GM18498 (cell line): ENCODE data around the gene PDE6A.
A peak's percentile ranks its signal among the peaks of the same experiment; 100 is the strongest.

Experiments
- ATAC-seq: cut with Tn5 transposase; IDR thresholded peaks from one replicate; pipeline ENCODE4 v1.9.1; 2021; ENCODE audit warnings: mild to moderate bottlenecking, moderate library complexity; ENCODE audit not compliant: unreplicated experiment

The PDE6A gene

DNA sequence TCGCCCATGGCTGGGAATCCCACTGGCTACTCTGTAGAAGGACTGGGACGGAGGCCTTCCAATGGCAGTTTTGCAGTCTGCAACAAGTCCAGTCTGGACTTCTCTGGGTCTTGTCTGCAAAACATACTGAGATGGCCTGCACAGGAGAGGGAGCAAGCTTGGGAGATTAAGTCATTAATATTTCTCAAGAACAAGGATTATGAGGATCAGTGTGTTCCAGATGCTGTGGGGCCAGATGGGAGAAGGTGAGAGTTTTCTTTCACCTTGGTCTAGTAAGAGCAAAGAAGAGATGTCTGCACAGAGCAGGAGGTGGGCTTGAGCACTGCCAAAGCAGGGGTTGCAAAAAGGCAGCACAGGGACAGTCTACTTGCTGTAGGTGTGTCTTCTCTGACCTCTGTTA, at the start of gene PDE6A:
PDE6A (minus strand) TSS at position 128 of the 400 bp plus-strand sequence; CDS start at position 8, 120 bp downstream.
- no peak for ATAC-seq

DNA sequence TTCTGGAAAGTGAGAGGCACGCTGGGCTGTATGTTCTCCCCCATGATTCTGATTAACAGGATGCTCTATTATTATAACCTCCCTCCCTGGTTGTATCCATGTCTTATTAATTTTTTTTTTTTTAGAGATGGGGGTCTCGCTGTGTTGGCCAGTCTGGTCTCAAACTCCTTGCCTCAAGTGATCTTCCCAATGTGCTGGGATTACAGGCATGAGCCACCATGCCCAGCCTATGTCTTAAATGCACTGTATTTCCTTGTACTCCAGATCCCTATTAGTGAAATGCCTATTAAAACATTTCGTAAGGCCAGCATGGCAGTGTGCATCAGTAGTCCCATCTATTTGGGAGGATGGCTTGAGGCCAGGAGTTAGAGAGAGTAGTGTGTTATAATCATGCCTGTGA, 48.9 kb upstream of the PDE6A start:
- ATAC-seq = no peak

DNA sequence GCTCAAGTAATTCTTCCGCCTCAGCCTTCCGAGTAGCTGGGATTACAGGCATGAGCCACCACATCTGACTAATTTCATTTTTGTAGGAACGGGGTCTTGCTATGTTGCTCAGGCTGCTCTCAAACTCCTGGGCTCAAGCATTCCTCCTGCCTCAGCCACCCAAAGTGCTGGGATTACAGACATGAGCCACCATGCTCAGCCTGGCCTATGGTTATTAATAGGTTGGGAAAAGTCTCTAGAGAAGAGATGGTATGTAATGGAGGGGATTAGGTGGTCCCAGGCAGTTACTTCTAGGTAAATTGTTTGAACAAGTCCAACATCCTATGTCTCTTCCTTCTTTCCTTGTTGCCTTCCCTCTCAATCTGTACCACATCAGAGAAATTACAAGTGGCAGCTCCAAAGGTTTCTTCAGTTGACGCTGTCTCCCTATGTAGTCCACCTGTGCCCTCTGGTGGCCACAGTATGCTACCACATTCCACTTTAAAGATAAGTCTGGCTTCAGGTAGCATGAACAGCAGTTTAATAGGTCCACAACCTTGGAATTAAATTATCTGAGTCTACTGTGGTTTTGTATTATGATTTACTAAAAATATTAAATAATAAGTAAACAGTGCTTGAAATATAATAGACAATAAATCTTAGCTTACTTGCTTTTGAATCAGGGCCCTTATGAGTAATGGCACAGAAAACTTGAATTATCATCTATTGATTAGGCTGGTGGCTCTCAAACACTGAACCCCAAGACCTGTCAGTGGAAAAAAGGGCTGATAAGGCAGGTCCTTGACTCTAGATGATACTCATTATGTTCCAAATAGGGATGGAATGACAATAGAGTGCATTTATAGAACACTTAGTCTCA, 46.2 kb upstream of the PDE6A start:
- ATAC-seq = peak; percentile 85

DNA sequence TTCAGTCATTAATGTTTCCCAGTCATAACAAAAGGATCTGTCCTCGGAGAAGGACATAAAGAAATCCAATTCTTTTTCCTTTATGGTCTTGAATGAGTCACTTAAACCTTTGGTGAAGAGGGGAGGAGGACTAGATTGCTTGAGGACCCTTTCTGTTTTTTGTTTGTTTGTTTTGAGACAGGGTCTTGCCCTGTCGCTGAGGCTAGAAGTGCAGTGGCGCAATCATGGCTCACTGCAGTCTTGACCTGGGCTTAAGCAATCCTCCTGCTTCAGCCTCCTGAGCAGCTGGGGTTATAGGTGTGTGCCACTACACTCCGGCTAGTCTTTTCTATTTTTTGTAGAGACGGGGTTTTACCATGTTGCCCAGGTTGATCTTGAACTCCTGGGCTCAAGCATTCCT, 43.5 kb upstream of the PDE6A start:
- ATAC-seq = no peak

DNA sequence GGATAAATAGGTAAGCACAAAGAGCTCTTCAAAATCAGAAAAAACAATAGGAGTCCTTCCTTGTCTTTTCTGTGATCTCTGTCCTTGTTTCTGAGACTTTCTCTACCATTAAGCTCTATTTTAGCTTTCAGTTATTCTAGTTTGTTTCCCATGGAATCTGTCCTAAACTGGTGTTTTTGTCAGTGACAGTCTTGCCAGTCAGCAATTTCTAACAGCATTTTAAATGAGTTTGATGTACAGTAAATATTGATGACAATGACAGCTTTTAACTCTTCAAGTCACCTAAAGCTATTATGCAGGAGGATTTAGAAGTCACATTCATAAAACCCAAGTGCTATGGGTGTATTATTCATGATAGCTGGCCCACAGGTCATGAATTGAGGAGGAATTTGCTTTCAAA, 37.9 kb upstream of the PDE6A start:
- no peak for ATAC-seq

DNA sequence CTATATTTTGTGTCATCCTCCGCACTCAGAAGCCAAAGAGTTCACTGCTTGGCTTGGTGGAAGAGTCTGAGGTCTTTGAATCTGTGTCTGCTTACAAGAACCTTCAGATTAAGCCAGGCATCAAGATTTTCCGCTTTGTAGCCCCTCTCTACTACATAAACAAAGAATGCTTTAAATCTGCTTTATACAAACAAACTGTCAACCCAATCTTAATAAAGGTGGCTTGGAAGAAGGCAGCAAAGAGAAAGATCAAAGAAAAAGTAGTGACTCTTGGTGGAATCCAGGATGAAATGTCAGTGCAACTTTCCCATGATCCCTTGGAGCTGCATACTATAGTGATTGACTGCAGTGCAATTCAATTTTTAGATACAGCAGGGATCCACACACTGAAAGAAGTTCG, 36.6 kb upstream of the PDE6A start:
- ATAC-seq = no peak

DNA sequence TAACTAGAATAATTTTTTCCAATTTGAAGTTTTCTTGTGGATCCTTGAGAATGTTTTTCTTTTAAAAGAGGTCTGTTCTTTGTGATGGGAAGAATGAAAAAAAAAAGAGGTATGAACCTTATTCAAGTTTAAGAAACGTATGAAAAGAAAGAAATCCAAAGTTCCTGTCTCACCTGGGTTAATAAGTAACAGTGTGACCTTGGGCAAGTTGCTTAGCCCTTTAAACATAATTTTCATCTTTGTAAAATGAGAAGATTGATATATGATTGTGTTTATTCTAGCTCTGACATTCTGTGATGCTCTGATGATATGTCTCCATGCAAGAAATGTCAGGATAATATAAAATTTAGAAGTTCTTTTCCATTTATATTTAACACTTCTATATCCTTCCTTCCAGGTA, 35.3 kb upstream of the PDE6A start:
- ATAC-seq = no peak

DNA sequence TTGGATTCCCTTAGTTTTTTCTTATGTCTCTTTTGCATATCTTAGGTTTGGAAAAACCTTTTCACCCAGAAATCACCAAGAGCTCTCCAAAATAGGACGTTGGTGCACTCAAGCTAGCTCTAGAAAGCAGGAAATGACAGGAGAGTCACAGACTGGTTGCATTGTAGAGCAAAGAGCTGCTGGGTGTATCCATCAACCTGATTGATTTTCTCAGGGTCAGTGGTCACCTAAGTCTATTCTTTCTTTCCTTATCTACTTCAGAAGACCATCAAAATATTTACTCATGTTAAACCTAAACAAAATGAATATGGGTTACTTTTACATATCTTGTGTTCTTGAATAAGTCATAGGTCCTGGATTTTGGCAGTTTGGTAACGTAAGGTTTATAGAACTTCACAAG, 30.8 kb upstream of the PDE6A start:
- ATAC-seq = no peak

DNA sequence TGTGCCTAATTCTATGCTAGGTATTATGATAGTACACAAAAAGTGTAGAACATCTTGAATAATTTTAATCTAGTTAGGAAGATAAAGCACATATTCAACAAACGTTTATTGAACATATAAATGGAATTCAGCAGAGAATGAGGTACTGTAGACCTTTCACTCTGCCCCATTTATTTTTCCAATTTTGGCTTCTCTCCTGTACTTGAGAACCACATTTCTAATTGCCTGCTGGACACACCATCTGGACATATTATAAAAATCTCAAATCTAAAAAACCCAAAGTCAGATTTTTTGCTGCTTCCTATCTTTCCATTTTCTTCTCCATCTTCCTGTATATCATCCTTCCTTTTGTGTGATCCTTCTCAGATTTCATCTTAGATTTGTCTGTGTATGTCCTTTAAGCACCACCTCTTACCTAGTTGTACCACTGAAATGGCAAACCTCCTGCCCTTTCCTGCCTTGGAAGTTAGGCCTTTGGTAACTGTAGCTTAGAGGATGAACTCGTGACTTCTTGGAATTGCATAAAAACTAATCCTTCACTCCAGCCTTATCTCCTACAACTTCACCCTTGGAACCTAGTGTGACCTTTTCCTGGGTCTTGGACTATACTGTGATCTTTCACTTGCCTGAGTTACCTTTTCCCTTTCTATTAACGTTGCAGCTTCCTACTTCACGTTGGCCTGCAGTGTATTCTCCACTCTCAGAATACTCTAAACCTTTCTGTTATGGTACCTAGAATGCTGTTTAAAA, 24.8 kb upstream of the PDE6A start:
- no peak for ATAC-seq

DNA sequence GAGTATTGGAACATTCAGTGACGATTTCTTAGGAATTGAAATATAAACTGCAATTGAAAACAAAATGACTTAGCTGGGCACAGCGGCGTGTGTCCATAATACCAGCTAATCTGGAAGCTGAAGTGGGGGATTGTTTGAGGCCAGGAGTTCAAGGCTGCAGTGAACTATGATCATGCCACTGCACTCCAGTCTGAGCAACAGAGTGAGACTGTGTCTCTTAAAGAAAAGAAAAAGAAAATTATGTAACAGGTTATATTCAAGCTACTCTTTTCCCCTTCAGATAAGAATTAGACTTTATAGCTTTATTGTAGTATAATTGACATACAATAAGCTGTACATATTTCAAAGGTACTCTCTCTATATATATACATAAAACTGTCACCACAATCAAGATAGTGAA, 22.4 kb upstream of the PDE6A start:
- no peak for ATAC-seq

DNA sequence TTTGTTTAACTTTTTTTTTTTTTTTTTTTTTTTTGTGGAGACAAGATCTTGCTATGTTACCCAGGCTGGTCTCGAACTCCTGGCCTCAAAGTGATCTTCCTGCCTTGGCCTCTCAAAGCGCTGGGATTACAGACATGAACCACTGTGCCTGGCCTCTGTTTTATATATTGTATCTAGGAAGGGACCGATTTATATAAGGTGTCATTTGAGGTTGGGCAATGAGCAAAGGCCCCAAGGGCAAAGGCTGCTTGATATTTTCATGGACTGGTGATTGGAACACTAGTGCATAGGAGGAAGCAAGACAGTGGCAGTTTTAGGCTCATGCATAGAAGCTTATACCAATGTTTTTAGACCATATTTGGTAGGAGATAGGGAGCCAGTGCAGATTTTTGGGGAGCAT, 19.1 kb upstream of the PDE6A start:
- ATAC-seq = no peak

DNA sequence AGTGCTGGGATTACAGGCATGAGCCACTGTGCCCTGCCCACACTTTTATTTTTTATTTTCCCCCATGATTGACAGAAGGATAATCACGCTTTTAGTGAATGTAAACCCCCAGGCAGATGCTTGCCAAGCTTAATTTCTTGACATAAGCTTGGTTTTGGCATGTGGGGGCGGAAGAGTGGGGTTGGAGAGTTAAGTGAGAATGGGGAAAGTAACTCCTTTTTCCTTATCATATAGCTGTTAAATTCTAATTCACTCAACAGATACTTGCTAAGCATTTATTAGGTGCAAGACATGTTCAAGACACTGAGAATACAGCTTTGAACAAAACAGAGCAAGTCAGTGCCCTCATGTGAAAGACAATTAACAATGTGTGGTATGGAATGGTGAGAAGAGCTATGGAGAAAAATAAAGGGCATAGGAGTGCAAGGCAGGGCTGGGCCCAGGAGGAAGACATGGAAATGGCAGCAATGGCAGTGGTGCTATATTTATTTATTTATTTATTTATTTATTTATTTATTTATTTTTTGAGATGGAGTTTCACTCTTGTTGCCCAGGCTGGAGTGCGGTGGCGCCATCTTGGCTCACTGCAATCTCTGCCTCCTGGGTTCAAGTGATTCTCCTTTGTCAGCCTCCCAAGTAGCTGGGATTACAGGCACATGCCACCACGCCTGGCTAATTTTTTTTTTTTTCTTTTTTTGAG, 18.2 kb upstream of the PDE6A start:
- ATAC-seq = no peak

DNA sequence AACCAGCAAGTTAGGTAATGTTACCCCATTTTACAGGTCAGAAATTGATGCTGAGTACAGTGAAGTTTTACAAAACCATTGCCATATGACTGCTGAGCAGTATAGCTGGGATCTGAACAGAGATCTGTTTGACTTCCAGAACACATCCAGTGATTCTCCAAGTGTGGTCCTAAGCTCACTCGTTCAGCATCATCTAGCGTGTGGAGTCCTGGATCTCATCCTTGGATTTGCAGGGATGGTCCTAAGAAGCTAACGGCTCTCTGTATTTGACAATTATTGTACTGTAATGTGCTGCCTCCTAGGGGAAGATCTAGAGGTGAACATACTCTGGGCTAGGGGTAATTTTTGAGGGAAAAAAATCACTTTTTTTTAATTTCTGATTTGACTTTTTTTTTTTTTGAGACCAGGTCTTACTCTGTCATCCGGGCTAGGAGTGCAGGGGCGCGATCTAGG, 17.4 kb upstream of the PDE6A start:
- ATAC-seq = no peak

DNA sequence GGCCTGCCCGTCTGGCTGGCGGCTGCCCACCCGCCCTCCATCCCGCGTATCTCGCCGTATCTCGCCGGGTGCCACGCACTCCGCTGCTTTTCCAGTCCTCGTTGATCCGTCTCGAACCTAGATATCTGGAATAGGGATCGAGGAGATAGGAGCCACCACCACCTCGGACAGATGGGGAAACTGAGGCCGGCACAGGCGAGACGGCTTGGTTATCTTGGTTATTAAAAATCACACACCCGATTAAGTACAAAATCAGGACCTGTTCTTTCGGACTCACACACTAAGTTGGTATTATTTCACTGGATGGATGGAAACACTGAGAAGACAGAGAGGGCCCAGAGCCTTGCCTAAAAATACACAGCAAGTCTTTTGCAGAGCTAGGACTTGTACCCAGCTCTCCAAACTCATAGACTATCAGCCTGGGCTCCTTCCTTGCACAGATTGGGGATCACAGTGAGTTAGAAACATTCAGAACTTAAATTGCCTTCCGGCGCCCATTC, 16.6 kb upstream of the PDE6A start:
- ATAC-seq = no peak

DNA sequence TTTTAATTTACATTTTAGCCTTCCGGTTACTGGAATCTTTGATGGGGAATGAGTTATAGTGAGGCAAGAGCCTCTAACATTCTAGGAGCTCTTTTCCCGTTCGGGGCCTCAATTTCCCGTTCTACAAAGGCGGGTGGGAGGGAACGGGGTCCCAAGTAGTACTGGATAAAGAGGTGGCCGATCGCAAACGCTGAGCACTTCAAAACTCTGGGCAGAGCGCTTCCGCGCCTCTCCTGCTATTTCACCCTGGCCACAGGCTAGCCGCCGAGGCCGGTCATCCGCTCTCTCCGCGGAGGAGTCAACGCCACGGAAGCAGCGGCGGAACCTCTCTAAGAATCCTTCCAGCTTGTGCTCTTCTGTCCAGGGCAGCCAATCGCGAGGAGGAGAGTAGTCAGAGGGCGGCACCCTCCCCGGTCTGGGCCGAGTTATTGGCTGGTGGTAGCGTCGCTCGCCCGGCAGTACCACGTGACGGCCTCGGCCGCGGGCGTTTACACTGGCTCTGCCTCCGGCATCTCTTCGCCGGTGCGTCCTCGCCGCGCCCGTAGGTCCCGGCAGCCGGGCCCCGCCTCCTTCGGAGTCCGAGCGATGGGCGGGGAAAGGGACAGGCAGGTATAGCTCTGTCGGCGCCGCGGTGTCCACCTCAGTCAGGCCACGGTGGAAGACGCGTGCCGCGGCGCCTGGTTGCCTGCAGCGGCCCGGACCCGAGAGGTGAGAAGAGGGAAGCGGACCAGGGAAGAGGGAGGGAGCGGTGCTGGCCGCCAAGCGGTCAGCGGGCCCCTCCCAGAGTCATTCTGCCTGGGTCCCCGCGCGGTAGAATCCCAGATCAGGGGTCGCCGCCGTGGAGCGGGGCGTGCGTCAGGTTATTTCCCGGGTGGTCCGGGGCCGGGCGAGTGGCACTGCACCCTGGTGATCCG, 15.9 kb upstream of the PDE6A start, which contains the start of gene SLC26A2:
SLC26A2 (plus strand) TSS at position 487 of the 914 bp plus-strand sequence. CDS start 16,895 bp downstream, outside the sequence.
- peak; percentile 99 for ATAC-seq

DNA sequence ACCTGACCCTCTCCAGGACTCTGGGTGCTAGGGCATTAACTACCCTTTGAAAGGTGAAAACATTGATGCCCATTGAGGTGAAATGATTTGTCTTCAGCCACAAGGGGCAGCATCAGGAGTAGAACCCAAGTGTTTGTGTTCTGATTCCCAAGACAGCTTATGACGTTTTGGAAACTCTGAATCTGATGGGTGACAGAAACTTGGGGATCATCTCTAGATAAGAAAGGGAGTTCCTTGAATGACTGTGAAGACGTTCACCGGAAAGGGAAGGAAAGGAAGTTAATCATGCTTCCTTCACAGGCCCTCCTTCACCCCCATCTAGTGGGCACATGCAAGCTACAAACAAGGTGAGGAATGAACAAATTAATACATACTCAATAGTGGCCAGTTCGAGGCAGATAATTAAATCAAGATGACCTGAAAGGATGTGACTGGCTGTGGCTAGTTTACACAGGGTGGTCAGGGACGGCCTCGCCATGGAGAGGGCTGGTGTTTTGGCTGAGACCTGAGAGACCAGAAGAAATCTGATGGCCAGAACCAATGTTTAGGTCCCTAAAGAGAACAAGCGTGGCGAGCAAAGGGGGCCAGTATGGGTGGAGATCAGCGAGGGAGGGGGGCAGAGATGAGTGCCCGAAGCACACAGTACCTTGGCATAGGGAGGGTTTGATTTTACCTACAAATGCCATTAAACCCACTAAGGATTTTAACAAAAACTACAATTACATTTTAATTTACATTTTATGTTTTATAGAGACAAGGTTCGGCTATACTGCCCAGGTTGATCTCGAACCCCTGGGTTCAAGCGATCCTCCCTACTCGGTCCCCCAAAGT, 15.0 kb upstream of the PDE6A start:
- no peak for ATAC-seq

DNA sequence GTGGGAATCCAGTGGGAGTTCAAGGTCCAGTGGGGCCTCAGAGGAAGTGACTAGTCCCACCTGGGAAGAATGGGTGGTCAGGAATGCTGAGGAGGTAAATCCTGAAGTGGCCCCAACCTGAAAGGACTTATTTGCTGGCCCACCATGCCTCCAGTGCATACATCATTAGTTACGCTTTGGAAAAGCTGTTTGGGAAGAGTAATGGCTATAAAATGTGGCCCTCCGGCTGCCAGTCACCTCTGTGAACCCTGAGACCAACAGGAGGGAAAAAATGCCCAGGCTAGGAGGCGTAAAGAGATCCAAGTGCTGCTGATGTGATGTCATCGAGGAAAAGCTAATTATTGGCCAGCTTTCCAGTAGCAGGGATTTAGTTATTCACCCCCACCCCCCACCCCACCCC, 13.3 kb upstream of the PDE6A start:
- ATAC-seq = no peak

DNA sequence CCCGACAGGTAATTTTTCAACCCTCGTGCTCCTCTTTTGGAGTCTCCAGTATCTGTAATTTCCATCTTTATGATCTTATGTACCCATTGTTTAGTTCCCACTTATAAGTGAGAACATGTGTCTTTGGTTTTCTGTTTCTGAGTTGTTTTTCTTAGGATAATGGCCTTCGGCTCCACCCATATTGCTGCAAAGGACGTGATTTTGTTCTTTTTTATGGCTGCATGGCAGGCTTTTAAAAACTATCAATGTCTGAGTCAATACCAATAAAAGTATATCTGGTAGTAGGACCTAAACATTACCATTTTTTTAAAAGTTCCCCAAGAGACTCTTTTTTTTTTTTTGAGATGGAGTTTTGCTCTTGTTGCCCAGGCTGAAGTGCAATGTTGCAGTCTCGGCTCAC, 12.1 kb upstream of the PDE6A start:
- ATAC-seq = no peak

DNA sequence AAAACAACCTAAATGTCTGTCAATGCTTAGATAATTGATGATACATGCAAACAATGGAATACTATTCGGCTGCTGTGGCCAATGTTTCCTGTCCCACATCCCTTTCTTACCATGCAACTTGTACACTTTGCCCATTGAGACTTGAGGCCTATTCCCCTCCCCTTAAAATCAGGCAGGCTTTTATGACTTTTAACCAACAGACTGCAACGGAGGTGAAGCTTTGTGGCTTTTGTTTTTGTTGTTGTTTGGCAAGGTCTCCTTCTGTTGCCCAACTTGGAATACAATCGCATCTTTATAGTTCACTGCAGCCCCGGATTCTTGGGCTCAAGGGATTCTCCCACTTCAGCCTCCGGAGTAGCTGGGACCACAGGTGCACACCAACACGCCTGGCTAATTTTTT, 10.2 kb upstream of the PDE6A start:
- ATAC-seq = no peak
